ENCODE data around the gene EIF2B4. TPM values are rescaled to one million over a fixed set of nuclear protein-coding genes. Genes with fewer than 3 reads are reported as not detected.
A peak's percentile ranks its signal among the peaks of the same experiment; 100 is the strongest.

The EIF2B4 gene
- total RNA-seq: 10 to 100 TPM; 12.0 to 36.7 (median 27.5) TPM

- intact Hi-C loops (cut with DNase I; ENCODE audit: low total_unique reads): no loop called here
- peak; percentile 43 to 80 (median 59) for TF ChIP-seq CTCF (IDR thresholded peaks at IDR 0.05)
- TF ChIP-seq POLR2AphosphoS5 (IDR thresholded peaks at IDR 0.05): peak; percentile 90 to 93 (median 92)
- TF ChIP-seq EP300 (IDR thresholded peaks at IDR 0.05; ENCODE audit: low read depth): no peak
- peak; percentile 78 for TF ChIP-seq POLR2A (IDR thresholded peaks at IDR 0.05)
- Histone ChIP-seq H3K4me1 (peaks cover 22 to 37% (median 26%) of the 10 kb centered on the region in 4 donors), H3K9me3 (no peaks in the 10 kb centered on the region), H3K4me3 (peak within 1 kb of the TSS; percentile 82 to 95 (median 92)), H3K27me3 (no peaks in the 10 kb centered on the region), H3K27ac (peak within 1 kb of the TSS; percentile 92 to 96 (median 94)), H3K36me3 (peaks cover 0 to 48% (median 24%) of the 10 kb centered on the region in 4 donors)
- 0% methylated on average over 41 of the region's 85 CpGs; no CpG with 5 or more reads in 1 of the 2 donors for WGBS, 2 donors (ENCODE audit: low coverage in 1 of 2)
- peak; percentile 100 for DNase-seq
- in situ Hi-C loops (cut with MboI; ENCODE audit: low pct_ligation_motif_present in 1 of 4, low pct_unique_long_range_greater_than_20kb in 1 of 4, low sequenced_read_pairs in 3 of 4): no loop called here
Observed at GRCh38 chr2:27370026-27370815, at the start of gene EIF2B4, which contains the start of gene SNX17. EIF2B4 (minus strand) TSS chr2:27370338; CDS start chr2:27370314, 24 bp downstream. SNX17 (plus strand) TSS chr2:27370616; CDS start chr2:27370744, 128 bp downstream.

GRCh38 chr2:27416151-27416550 lies 46.0 kb upstream of the EIF2B4 start:
- Histone ChIP-seq H3K9me3 (no peaks in the 10 kb centered on the region), H3K4me1 (no peaks in the 10 kb centered on the region), H3K27ac (no peak overlapping the region), H3K36me3 (no peaks in the 10 kb centered on the region), H3K4me3 (no peak overlapping the region), H3K27me3 (no peaks in the 10 kb centered on the region)
- DNase-seq: no peak
- WGBS, 2 donors (ENCODE audit: low coverage in 1 of 2): 92 to 100% methylated on average over 2 to 6 of the region's 6 CpGs
- TF ChIP-seq EP300 (IDR thresholded peaks at IDR 0.05; ENCODE audit: low read depth) (no peak), POLR2AphosphoS5 (IDR thresholded peaks at IDR 0.05) (no peak), CTCF (IDR thresholded peaks at IDR 0.05) (no peak), POLR2A (IDR thresholded peaks at IDR 0.05) (no peak)
- intact Hi-C loops (cut with DNase I; ENCODE audit: low total_unique reads) (no loop called here), in situ Hi-C loops (cut with MboI; ENCODE audit: low pct_ligation_motif_present in 1 of 4, low pct_unique_long_range_greater_than_20kb in 1 of 4, low sequenced_read_pairs in 3 of 4) (no loop called here)

- Histone ChIP-seq H3K9me3 (no peaks in the 10 kb centered on the region), H3K27me3 (no peaks in the 10 kb centered on the region), H3K36me3 (no peaks in the 10 kb centered on the region), H3K4me3 (no peak overlapping the region), H3K27ac (no peak overlapping the region), H3K4me1 (peaks cover 8 to 19% (median 18%) of the 10 kb centered on the region in 4 donors)
- intact Hi-C loops (cut with DNase I; ENCODE audit: low total_unique reads): no loop called here
- TF ChIP-seq CTCF (IDR thresholded peaks at IDR 0.05): no peak
- no peak for TF ChIP-seq POLR2AphosphoS5 (IDR thresholded peaks at IDR 0.05)
- no peak for TF ChIP-seq EP300 (IDR thresholded peaks at IDR 0.05; ENCODE audit: low read depth)
- TF ChIP-seq POLR2A (IDR thresholded peaks at IDR 0.05): no peak
- 78 to 85% methylated on average over 9 of the region's 9 CpGs for WGBS, 2 donors (ENCODE audit: low coverage in 1 of 2)
- in situ Hi-C loops (cut with MboI; ENCODE audit: low pct_ligation_motif_present in 1 of 4, low pct_unique_long_range_greater_than_20kb in 1 of 4, low sequenced_read_pairs in 3 of 4): no loop called here
- DNase-seq: no peak
Observed at GRCh38 chr2:27412419-27413152, 42.4 kb upstream of the EIF2B4 start.

Measured in transverse colon (tissue), 4 donors.